Forelimb muscle (tissue), 1 donor: ENCODE data around the gene SHROOM1. TPM values are rescaled to one million over a fixed set of nuclear protein-coding genes. Genes with fewer than 3 reads are reported as not detected.
A peak's percentile ranks its signal among the peaks of the same experiment; 100 is the strongest.

Experiments
- DNase-seq: peaks from one replicate; pipeline ENCODE4 v3.0.0-alpha.2; 2013; ENCODE audit warnings: low read depth
- polyA plus RNA-seq: library from polyadenylated mRNA; unstranded; fragments of 120-200 nt; gene quantifications from one replicate; pipeline ENCODE4 v1.2.1, GENCODE V29; 2013; ENCODE audit not compliant: insufficient read length

The SHROOM1 gene
- polyA plus RNA-seq, 1 donor: 2.9 TPM

DNA sequence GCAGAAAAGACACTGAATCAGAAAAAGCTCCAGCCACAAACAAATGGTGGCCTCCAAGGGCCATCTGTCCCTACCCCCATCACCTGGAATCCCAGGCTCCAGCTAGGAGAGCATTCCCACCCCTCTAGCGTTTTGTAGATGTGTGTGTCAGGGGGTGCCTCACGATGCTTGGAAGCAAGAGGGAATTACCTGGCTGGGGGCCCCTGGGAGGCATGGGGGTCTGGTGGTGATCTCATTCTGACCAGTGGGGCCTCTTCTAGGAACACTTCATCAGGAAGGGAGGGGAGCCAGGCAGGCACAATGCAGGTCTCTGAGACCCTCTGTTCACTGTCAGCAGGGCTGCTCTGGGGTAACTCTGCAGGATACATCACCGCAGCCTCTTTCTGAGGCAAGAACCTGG, 6.0 kb downstream of the SHROOM1 start:
- no peak for DNase-seq

GRCh38 chr5:132823481-132824050, 6.9 kb downstream of the SHROOM1 start:
- no peak for DNase-seq

DNA sequence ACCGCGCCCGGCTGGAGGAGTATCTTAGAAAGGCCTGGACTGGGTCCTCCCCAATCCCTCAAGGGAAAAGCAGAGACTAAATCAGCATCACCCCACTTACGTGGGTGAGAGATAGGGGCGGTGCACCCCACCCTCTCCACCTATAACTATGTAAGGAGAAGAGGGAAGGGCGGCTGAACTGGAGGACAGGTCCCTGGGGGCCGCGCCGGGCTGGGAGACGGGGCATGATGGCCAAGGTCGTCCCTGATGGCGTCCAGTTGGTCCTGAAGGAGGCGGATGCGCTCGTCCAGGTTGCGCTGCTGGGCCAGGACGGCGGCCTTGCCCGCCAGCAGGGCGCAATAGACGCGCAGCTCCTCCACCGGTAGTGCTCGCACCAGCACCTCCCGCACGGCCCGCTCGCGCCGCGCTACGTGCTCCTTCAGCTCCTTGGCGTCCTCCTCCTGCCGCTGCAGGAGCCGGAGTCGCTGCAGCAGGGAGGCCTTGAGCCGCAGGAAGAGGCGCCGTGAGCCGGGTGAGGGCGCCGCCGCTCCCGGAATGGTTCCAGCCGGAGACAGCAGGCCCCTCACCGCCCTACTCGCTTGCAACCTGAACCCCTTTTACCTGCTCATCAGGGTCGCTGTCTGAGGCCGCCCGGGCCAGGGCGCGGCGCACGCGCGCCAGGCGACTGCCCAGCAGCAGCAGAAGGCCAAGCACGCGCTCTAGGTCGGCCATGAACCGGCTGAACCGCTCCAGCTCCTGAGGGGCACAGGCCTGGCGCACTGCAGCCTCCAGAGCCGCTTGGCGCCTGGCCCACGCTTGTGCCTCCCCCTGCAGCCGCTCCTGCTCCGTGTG, 7.6 kb downstream of the SHROOM1 start:
- DNase-seq: no peak

- DNase-seq: no peak
Measured at GRCh38 chr5:132821791-132822190, 8.7 kb downstream of the SHROOM1 start.

GRCh38 chr5:132821350-132821749, 9.1 kb downstream of the SHROOM1 start:
- DNase-seq: no peak

GRCh38 chr5:132820162-132820754, 10.2 kb downstream of the SHROOM1 start:
- peak; percentile 62 for DNase-seq

DNA sequence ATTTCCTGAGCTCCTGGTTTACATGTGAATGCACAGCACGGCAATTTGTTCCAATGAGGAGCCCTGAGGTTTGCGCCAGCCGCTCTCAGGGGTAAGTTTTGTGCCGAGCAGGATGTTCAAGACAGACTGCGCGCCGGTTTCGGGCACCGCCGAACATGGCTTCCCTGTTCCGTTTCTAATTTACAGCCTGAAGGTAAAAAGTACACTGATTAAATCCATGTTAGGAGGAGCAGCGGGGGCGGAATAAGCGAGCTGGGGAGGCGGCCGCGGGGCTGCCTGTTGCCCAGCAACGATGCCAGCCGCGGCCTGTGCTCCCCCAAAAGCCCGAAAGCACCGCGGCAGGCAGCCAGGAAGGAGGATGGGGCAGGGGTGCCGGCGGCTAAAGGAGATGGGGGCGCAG, 11.0 kb downstream of the SHROOM1 start:
- DNase-seq: no peak

GRCh38 chr5:132817011-132817410, 13.4 kb downstream of the SHROOM1 start:
- no peak for DNase-seq

GRCh38 chr5:132816554-132816953, 13.9 kb downstream of the SHROOM1 start:
- no peak for DNase-seq

- DNase-seq: no peak
Measured at GRCh38 chr5:132816083-132816482, 14.4 kb downstream of the SHROOM1 start.

DNA sequence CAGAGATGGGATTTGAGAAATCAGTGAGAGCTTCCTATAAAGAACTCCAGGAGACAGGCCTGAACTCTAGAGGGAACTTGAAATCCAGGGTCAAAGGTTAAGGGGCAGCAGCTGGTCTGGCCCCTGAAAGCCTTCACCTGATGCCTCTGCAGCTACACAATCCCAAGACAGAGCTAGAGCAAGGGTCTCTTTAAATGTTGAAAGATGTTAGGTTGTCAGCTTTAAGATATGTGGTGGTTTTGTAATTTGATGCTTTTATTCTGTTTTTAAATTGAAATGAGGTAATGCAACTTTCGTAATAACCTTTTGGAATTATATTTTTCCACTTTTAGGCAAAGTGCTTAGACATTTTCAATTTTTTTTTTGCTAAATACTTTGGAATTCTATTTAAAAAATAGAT, 15.0 kb downstream of the SHROOM1 start:
- DNase-seq: no peak

GRCh38 chr5:132814503-132815294, 15.7 kb downstream of the SHROOM1 start:
- no peak for DNase-seq

- no peak for DNase-seq
Measured at GRCh38 chr5:132813599-132814502, 16.6 kb downstream of the SHROOM1 start.

DNA sequence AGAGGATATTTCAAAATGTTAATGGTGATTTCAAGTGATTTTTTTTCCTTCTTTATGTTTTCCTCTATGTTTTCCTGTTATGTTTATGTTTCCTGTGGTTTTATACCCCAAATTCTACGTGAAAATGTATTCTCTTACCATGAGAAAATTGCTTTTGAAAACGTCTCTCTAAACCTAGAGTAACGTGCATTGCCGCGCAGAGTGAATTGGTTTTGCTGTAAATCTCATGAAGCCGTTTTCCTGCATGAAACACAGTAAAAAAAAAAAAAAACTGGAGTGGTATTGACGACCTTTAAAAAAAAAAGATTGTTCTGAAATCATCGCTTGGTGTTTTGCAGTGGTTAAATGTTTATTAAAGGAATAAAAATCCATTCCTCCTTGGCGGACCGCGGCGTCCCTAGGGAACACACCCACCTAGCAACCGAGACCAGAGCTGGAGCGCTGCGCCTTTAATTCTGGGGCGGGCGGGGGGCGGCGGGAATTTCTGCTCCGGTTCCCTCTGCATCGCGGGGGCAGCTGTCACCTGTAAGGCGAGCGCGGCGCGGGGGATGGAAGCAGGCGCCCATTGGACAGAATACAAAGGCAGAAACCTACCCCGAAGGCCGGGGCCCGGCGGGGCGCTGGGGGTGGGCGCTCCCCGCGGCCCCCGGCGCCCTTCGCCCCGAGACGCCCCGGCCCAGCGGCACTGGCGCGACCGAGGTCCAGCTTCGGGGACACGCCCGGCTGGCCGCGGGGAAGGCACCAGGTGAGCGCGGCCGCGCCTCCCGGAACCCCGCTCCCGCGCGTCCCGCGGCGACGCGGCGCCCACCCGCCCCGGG, 17.5 kb downstream of the SHROOM1 start, which contains the start of gene SOWAHA:
TSS of gene SOWAHA (plus strand) at position 522 of the 818 bp plus-strand sequence. CDS start 320 bp downstream, outside the sequence.
- DNase-seq: no peak

- DNase-seq: no peak
Measured at GRCh38 chr5:132812123-132812765, 18.2 kb downstream of the SHROOM1 start.

- no peak for DNase-seq
Measured at GRCh38 chr5:132810605-132811004, 19.8 kb downstream of the SHROOM1 start.

GRCh38 chr5:132808866-132809265, 21.6 kb downstream of the SHROOM1 start:
- no peak for DNase-seq

DNA sequence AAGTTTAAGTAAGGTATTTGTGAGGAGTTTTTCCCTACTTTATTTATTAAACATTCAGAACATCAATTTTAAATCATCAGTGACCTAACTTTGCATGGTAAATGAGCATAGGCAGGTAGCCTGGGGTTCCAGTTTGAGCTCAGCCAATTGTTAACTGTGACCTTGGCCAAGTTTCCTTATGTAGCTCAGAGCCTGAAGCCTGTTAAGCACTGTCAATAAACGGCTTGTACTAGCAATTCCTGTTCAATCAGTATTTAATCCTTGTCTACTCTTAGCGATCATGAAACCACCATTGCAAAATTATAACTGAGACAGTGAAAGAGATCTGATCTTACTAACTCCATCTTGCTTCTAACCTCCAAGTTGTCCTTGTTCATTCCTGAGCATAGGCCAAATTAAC, 22.0 kb downstream of the SHROOM1 start:
- DNase-seq: no peak

DNA sequence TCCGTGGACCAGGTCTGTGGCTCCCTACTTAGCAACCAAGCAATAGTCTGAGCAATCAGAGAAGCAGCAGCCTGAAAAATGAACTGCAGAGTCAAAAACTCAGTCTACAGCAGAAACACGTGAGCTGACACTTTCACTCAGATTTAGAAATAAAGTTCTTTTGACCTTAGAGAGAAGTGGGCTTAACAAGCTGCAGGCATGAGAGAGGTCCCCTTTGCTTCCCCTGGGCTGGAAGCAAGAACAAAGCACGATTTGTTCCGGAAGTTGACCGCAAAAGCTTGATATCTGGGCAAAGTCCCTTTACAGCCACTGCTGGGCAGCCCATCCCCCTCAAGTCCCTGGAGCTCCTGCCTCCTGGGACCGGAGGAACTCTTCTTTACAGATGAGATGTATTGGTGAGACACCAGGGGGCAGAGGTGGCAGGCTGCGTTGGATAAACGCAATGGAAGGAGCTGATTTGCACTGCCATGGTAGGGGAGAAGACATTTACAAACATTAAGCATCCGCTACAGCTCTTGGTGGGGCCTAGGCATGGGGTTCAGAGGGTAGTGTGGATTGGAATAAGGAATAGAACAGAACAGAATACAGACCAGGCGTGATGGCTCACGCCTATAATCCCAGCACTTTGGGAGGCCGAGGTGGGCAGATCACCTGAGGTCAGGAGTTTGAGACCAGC, 23.1 kb downstream of the SHROOM1 start:
- DNase-seq: no peak
